Skeletal muscle satellite cell (primary cell): ENCODE measurements around the gene PLXNA4.

Experiments used
- H3K27me3 ChIP-seq: 2 replicates; pipeline ENCODE4 v1.7.0; 2013; ENCODE audit warnings: low read length; ENCODE audit not compliant: control insufficient read depth, insufficient read depth
- H3K36me3 ChIP-seq: 2 replicates; pipeline ENCODE4 v1.7.0; 2013; ENCODE audit warnings: mild to moderate bottlenecking, control low read depth, low read length; ENCODE audit not compliant: insufficient read depth
- H3K4me1 ChIP-seq: 2 replicates; pipeline ENCODE4 v1.7.0; 2013; ENCODE audit warnings: low read length; ENCODE audit not compliant: control insufficient read depth, insufficient read depth
- H3K4me2 ChIP-seq: 2 replicates; pipeline ENCODE4 v1.7.0; 2013; ENCODE audit warnings: mild to moderate bottlenecking, low read length
- H3K4me3 ChIP-seq: 2 replicates; pipeline ENCODE4 v1.7.0; 2013; ENCODE audit warnings: low read length
- H3K9ac ChIP-seq: 2 replicates; pipeline ENCODE4 v1.7.0; 2013; ENCODE audit warnings: mild to moderate bottlenecking, low read depth, low read length, moderate library complexity
- H3K9me3 ChIP-seq: replicated peaks from 2 replicates; pipeline ENCODE4 v1.7.0; 2013; ENCODE audit warnings: mild to moderate bottlenecking, control low read depth, low read length

Gene PLXNA4

GRCh38 chr7:132116369-132116768, 459.9 kb downstream of the PLXNA4 start:
- Histone ChIP-seq H3K36me3 (no peaks in the 10 kb centered on the region), H3K9me3 (no peaks in the 10 kb centered on the region), H3K4me2 (no peak overlapping the region), H3K4me1 (no peaks in the 10 kb centered on the region), H3K4me3 (no peak overlapping the region), H3K9ac (no peak overlapping the region), H3K27me3 (no peaks in the 10 kb centered on the region)

GRCh38 chr7:132115758-132116157, 460.5 kb downstream of the PLXNA4 start:
- Histone ChIP-seq H3K9me3 (no peaks in the 10 kb centered on the region), H3K4me3 (no peak overlapping the region), H3K4me2 (no peak overlapping the region), H3K36me3 (no peaks in the 10 kb centered on the region), H3K27me3 (no peaks in the 10 kb centered on the region), H3K4me1 (no peaks in the 10 kb centered on the region), H3K9ac (no peak overlapping the region)

GRCh38 chr7:132115028-132115427, 461.2 kb downstream of the PLXNA4 start:
- Histone ChIP-seq H3K9me3 (no peaks in the 10 kb centered on the region), H3K4me3 (no peak overlapping the region), H3K27me3 (no peaks in the 10 kb centered on the region), H3K36me3 (no peaks in the 10 kb centered on the region), H3K9ac (no peak overlapping the region), H3K4me2 (no peak overlapping the region), H3K4me1 (no peaks in the 10 kb centered on the region)

- Histone ChIP-seq H3K9me3 (no peaks in the 10 kb centered on the region), H3K4me2 (no peak overlapping the region), H3K9ac (no peak overlapping the region), H3K4me1 (no peaks in the 10 kb centered on the region), H3K27me3 (no peaks in the 10 kb centered on the region), H3K36me3 (no peaks in the 10 kb centered on the region), H3K4me3 (no peak overlapping the region)
Observed at GRCh38 chr7:132114411-132114810, 461.9 kb downstream of the PLXNA4 start.

GRCh38 chr7:132113536-132114371, 462.5 kb downstream of the PLXNA4 start:
- Histone ChIP-seq H3K36me3 (no peaks in the 10 kb centered on the region), H3K27me3 (no peaks in the 10 kb centered on the region), H3K9ac (no peak overlapping the region), H3K9me3 (no peaks in the 10 kb centered on the region), H3K4me2 (no peak overlapping the region), H3K4me1 (no peaks in the 10 kb centered on the region), H3K4me3 (no peak overlapping the region)

GRCh38 chr7:132112657-132113056, 463.6 kb downstream of the PLXNA4 start:
- H3K9me3 ChIP-seq = no peaks in the 10 kb centered on the region
- no peak overlapping the region for H3K4me3 ChIP-seq
- no peak overlapping the region for H3K9ac ChIP-seq
- no peaks in the 10 kb centered on the region for H3K36me3 ChIP-seq
- no peak overlapping the region for H3K4me2 ChIP-seq
- H3K27me3 ChIP-seq = no peaks in the 10 kb centered on the region
- no peaks in the 10 kb centered on the region for H3K4me1 ChIP-seq

GRCh38 chr7:132112106-132112505, 464.2 kb downstream of the PLXNA4 start:
- Histone ChIP-seq H3K27me3 (no peaks in the 10 kb centered on the region), H3K9me3 (no peaks in the 10 kb centered on the region), H3K4me3 (no peak overlapping the region), H3K9ac (no peak overlapping the region), H3K4me2 (no peak overlapping the region), H3K4me1 (no peaks in the 10 kb centered on the region), H3K36me3 (no peaks in the 10 kb centered on the region)

GRCh38 chr7:132110692-132111091, 465.6 kb downstream of the PLXNA4 start:
- H3K27me3 ChIP-seq = no peaks in the 10 kb centered on the region
- H3K36me3 ChIP-seq = no peaks in the 10 kb centered on the region
- no peak overlapping the region for H3K9ac ChIP-seq
- H3K9me3 ChIP-seq = no peaks in the 10 kb centered on the region
- no peak overlapping the region for H3K4me3 ChIP-seq
- H3K4me2 ChIP-seq = no peak overlapping the region
- no peaks in the 10 kb centered on the region for H3K4me1 ChIP-seq

- H3K27me3 ChIP-seq = no peaks in the 10 kb centered on the region
- H3K4me2 ChIP-seq = no peak overlapping the region
- no peaks in the 10 kb centered on the region for H3K36me3 ChIP-seq
- no peaks in the 10 kb centered on the region for H3K9me3 ChIP-seq
- no peaks in the 10 kb centered on the region for H3K4me1 ChIP-seq
- no peak overlapping the region for H3K4me3 ChIP-seq
- no peak overlapping the region for H3K9ac ChIP-seq
Observed at GRCh38 chr7:132109769-132110168, 466.5 kb downstream of the PLXNA4 start.

GRCh38 chr7:132108563-132108962, 467.7 kb downstream of the PLXNA4 start:
- H3K27me3 ChIP-seq = no peaks in the 10 kb centered on the region
- no peaks in the 10 kb centered on the region for H3K9me3 ChIP-seq
- no peak overlapping the region for H3K4me2 ChIP-seq
- no peaks in the 10 kb centered on the region for H3K36me3 ChIP-seq
- no peaks in the 10 kb centered on the region for H3K4me1 ChIP-seq
- H3K9ac ChIP-seq = no peak overlapping the region
- H3K4me3 ChIP-seq = no peak overlapping the region

- H3K36me3 ChIP-seq = no peaks in the 10 kb centered on the region
- H3K9me3 ChIP-seq = no peaks in the 10 kb centered on the region
- no peaks in the 10 kb centered on the region for H3K27me3 ChIP-seq
- no peak overlapping the region for H3K9ac ChIP-seq
- no peak overlapping the region for H3K4me3 ChIP-seq
- H3K4me2 ChIP-seq = no peak overlapping the region
- H3K4me1 ChIP-seq = no peaks in the 10 kb centered on the region
Observed at GRCh38 chr7:132106491-132106890, 469.8 kb downstream of the PLXNA4 start.

GRCh38 chr7:132105096-132105495, 471.2 kb downstream of the PLXNA4 start:
- H3K36me3 ChIP-seq = no peaks in the 10 kb centered on the region
- H3K9me3 ChIP-seq = no peaks in the 10 kb centered on the region
- no peaks in the 10 kb centered on the region for H3K27me3 ChIP-seq
- no peak overlapping the region for H3K4me2 ChIP-seq
- no peaks in the 10 kb centered on the region for H3K4me1 ChIP-seq
- no peak overlapping the region for H3K4me3 ChIP-seq
- H3K9ac ChIP-seq = no peak overlapping the region
